A549 treated with AZD9567 at 1 μM for 4 hours (cell line): ENCODE results near the gene SFT2D3. TPM values are rescaled to one million over a fixed set of nuclear protein-coding genes. Genes with fewer than 3 reads are reported as not detected.

Experiments
- total RNA-seq: library from RNA; stranded (reverse); fragments of 200-300 nt; extraction: Qiagen RNA extraction; gene quantifications from 5 replicates; pipeline ENCODE4 v1.2.3, GENCODE V29; 2022; ENCODE audit not compliant: insufficient read depth

The SFT2D3 gene, protein sequence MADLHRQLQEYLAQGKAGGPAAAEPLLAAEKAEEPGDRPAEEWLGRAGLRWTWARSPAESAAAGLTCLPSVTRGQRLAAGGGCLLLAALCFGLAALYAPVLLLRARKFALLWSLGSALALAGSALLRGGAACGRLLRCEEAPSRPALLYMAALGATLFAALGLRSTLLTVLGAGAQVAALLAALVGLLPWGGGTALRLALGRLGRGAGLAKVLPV
- 3.9 to 6.2 TPM (median 5.7 TPM) in 5 replicates for total RNA-seq

DNA sequence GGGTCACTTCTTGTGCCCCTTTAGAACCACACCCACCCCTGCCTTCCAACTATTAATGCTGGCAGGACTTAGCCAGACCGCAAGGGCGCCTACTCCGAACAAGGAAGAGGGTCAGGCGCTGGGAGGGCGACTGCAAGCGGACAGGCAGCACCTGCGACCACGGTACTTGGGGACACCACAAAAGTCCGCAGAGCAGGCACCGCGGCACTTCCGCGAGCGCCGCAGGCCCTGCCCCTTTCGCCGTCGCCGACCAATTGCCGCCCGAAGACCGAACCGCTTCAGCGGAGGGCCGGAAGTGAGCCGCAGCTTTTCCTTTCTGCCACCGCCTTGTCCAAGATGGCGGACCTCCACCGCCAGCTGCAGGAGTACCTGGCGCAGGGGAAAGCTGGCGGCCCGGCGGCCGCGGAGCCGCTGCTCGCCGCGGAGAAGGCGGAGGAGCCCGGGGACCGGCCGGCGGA lies at the start of gene SFT2D3:
SFT2D3 (plus strand) TSS at position 305 of the 458 bp plus-strand sequence; CDS start at position 337, 32 bp downstream.

DNA sequence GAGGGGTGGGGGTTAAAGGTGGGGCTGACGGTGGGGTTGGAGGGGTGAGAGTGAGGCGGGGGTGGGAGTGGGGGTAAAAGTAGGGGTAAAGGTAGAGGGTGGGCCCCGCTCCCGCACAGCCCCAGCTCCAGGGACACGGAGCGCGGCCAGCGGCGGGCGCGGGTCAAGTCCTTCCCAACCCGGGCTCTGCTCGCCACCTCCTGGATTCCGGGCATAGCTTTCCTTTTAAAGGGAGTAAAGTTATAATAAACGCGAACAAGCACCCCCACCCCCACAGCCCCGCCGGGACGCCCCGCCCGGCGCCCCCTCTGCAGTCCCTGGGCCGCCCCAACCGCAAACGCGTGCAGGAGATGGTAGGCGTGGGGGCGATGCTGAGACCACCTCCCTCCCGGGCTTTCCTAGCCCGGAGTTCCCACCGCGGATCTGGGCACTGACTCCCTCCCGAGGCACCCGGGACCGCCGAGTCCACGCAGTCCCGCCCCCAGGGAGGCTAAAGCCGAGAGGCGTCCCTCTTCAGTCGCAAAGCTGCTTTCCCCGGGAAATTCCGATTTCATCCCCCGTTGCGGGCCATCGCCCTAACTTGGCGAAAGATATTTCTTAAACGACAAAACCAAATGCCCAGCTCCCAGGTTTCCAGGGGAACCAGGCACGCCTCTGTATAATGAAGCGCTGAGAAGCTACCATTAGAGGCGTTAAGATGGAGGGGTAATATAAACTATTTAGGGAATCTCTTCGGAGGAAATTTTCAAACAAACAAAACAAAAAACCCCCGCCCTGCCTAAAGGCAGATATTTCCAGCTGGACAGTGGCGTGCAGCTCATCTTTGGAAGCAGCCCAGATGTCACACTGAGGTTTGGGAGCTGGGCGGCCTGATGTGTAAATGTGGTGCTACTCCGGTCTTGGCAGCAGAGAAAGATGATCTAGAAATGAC lies 25.7 kb upstream of the SFT2D3 start, which contains the start of gene LIMS2:
LIMS2 (minus strand) TSS at position 200 of the 931 bp plus-strand sequence. CDS start 506 bp downstream, outside the sequence.

Other genes starting within 250 kb of the SFT2D3 start
- 32.2 to 37.2 TPM (median 35.9 TPM) in 5 replicates for gene IWS1, start 175.0 kb upstream of the SFT2D3 start, total RNA-seq
- gene MYO7B, start 165.8 kb upstream of the SFT2D3 start, total RNA-seq, result 0.10 to 0.13 TPM (median 0.11 TPM) in 4 of 5 replicates, not detected in the other
- 0.06 TPM in 3 of 5 replicates, not detected in the others for gene GPR17, start 55.3 kb upstream of the SFT2D3 start, total RNA-seq
- 2.9 to 7.1 TPM (median 5.4 TPM) in 5 replicates for gene LIMS2, start 26.0 kb upstream of the SFT2D3 start, total RNA-seq
- gene WDR33, start 109.7 kb downstream of the SFT2D3 start, total RNA-seq, result 21.1 to 28.2 TPM (median 27.0 TPM) in 5 replicates
- gene POLR2D, start 156.7 kb downstream of the SFT2D3 start, total RNA-seq, result 54.6 to 82.7 TPM (median 59.7 TPM) in 5 replicates
- gene AMMECR1L, start 184.5 kb downstream of the SFT2D3 start, total RNA-seq, result 17.2 to 21.9 TPM (median 19.2 TPM) in 5 replicates